Glutamatergic neuron (in vitro differentiated cells): Measurements from ENCODE around the gene PKMYT1. TPM values are rescaled to one million over a fixed set of nuclear protein-coding genes. Genes with fewer than 3 reads are reported as not detected.
"Not testable (repeated sequence)": the region's sequence is repeated elsewhere in the genome, so short reads cannot be mapped to it uniquely, and the experiment has no call there.

ENCODE experiments used
- DNase-seq: peaks from one replicate; pipeline ENCODE4 v3.0.0; 2022
- H3K27ac Mint-ChIP-seq: one replicate; pipeline ENCODE4 v1.8.0; 2020; ENCODE audit warnings: mild to moderate bottlenecking, mixed read lengths, inconsistent platforms; ENCODE audit not compliant: unreplicated experiment
- H3K27me3 Mint-ChIP-seq: one replicate; pipeline ENCODE4 v1.8.0; 2020; ENCODE audit warnings: mild to moderate bottlenecking, moderate library complexity, mixed read lengths, inconsistent platforms; ENCODE audit not compliant: unreplicated experiment
- H3K36me3 Mint-ChIP-seq: one replicate; pipeline ENCODE4 v1.8.0; 2020; ENCODE audit warnings: mild to moderate bottlenecking, mixed read lengths, inconsistent platforms; ENCODE audit not compliant: unreplicated experiment
- H3K4me1 Mint-ChIP-seq: one replicate; pipeline ENCODE4 v1.8.0; 2020; ENCODE audit warnings: mild to moderate bottlenecking, low read depth, mixed read lengths, inconsistent platforms; ENCODE audit not compliant: unreplicated experiment
- H3K4me3 Mint-ChIP-seq: one replicate; pipeline ENCODE4 v1.8.0; 2020; ENCODE audit warnings: mild to moderate bottlenecking, mixed read lengths, inconsistent platforms; ENCODE audit not compliant: unreplicated experiment
- H3K9me3 Mint-ChIP-seq: one replicate; pipeline ENCODE4 v1.8.0; 2020; ENCODE audit warnings: mild to moderate bottlenecking, moderate library complexity, mixed read lengths, inconsistent platforms; ENCODE audit not compliant: unreplicated experiment
- CTCF ChIP-seq: fragments of 200-600 bp; sonication (generic); IDR thresholded peaks from one replicate; pipeline ENCODE4 v1.5.0; 2021; ENCODE audit not compliant: partially characterized antibody, unreplicated experiment
- total RNA-seq: library from RNA; stranded (reverse); fragmentation: NEBNext Ultra II Directional; extraction: Animal tissue kit (Norgen Biotek cat#: 25700); gene quantifications from one replicate; pipeline ENCODE4 v1.2.1, GENCODE V29; 2021; ENCODE audit not compliant: unreplicated experiment

PKMYT1 gene
- total RNA-seq, 1 donor from 2014 or later: 8.5 TPM

GRCh38 chr16:2928796-2929195, 51.5 kb downstream of the PKMYT1 start:
- H3K36me3 Mint-ChIP-seq: peaks cover 5% of the 10 kb centered on the region
- H3K4me3 Mint-ChIP-seq: no peak overlapping the region

GRCh38 chr16:2928151-2928550, 52.1 kb downstream of the PKMYT1 start:
- not testable (repeated sequence) for H3K27ac Mint-ChIP-seq, H3K4me3 Mint-ChIP-seq, DNase-seq, H3K27me3 Mint-ChIP-seq, H3K4me1 Mint-ChIP-seq, H3K9me3 Mint-ChIP-seq, H3K36me3 Mint-ChIP-seq

More at GRCh38 chr16:2928796-2929195, 51.5 kb downstream of the PKMYT1 start:
- no peak for DNase-seq
- Mint-ChIP-seq H3K4me1 (peaks cover 3% of the 10 kb centered on the region), H3K9me3 (peaks cover 7% of the 10 kb centered on the region), H3K27me3 (no peaks in the 10 kb centered on the region), H3K27ac (no peak overlapping the region)
- TF ChIP-seq CTCF: no peak

DNA sequence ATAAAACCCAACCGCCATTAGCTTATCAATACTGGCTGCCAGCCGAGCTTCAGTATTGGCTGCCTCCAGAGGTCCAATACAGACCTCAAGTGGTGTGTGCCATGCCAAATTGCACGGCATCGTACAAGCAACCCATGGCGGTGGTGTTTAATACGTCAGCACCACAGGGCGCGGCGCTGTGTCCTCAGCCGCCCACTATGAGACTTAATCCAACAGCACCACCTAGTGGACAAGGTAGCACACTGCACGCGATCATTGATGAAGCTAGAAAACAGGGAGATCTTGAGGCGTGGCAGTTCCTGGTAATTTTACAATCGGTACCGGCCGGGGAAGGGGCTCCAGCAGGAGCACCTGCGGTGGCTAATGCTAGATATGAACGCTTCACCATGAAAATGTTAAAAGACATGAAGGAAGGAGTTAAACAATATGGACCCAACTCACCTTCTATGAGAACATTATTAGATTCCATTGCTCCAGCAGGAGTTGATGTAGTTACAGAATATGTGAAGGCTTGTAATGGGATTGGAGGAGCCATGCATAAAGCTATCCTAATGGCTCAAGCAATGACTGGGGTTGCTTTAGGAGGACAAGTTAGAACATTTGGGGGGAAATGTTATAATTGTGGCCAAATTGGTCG, 53.1 kb downstream of the PKMYT1 start:
- Mint-ChIP-seq H3K9me3 (peaks cover 7% of the 10 kb centered on the region), H3K4me1 (peaks cover 3% of the 10 kb centered on the region), H3K27me3 (no peaks in the 10 kb centered on the region), H3K36me3 (peaks cover 5% of the 10 kb centered on the region), H3K4me3 (no peak overlapping the region), H3K27ac (no peak overlapping the region)
- DNase-seq: peak; percentile 85
- peak; percentile 98 for TF ChIP-seq CTCF

- no peak for TF ChIP-seq CTCF
- Mint-ChIP-seq H3K4me1 (peaks cover 3% of the 10 kb centered on the region), H3K4me3 (no peak overlapping the region), H3K9me3 (peaks cover 7% of the 10 kb centered on the region), H3K27ac (no peak overlapping the region), H3K36me3 (peaks cover 5% of the 10 kb centered on the region), H3K27me3 (no peaks in the 10 kb centered on the region)
- DNase-seq: no peak
These were observed 53.6 kb downstream of the PKMYT1 start for GRCh38 chr16:2926650-2926999.

GRCh38 chr16:2925951-2926649, 54.1 kb downstream of the PKMYT1 start:
- Mint-ChIP-seq H3K9me3 (peaks cover 7% of the 10 kb centered on the region), H3K27ac (no peak overlapping the region)
- DNase-seq: no peak

More at GRCh38 chr16:2925951-2926649, 54.1 kb downstream of the PKMYT1 start:
- no peaks in the 10 kb centered on the region for H3K27me3 Mint-ChIP-seq
- TF ChIP-seq CTCF: no peak
- peaks cover 3% of the 10 kb centered on the region for H3K4me1 Mint-ChIP-seq
- peaks cover 5% of the 10 kb centered on the region for H3K36me3 Mint-ChIP-seq
- H3K4me3 Mint-ChIP-seq: no peak overlapping the region
